ENCODE results near the gene SHC4.
"Not testable (repeated sequence)": the region's sequence is repeated elsewhere in the genome, so short reads cannot be mapped to it uniquely, and the experiment has no call there.

The SHC4 gene

GRCh38 chr15:48790466-48791115, 173.1 kb downstream of the SHC4 start:
- DNase-seq = not testable (repeated sequence)

- DNase-seq = no peak
These were observed 178.0 kb downstream of the SHC4 start for GRCh38 chr15:48785712-48786111.

- DNase-seq = no peak
These were observed 178.5 kb downstream of the SHC4 start for GRCh38 chr15:48785195-48785594.

- no peak for DNase-seq
These were observed 179.0 kb downstream of the SHC4 start for GRCh38 chr15:48784756-48785155.

- no peak for DNase-seq
These were observed 180.8 kb downstream of the SHC4 start for GRCh38 chr15:48782911-48783310.

GRCh38 chr15:48781481-48782081, 182.1 kb downstream of the SHC4 start:
- no peak for DNase-seq

- DNase-seq = no peak
These were observed 182.7 kb downstream of the SHC4 start for GRCh38 chr15:48781017-48781416.

GRCh38 chr15:48778331-48778730, 185.4 kb downstream of the SHC4 start:
- DNase-seq = no peak

GRCh38 chr15:48777645-48778330, 185.9 kb downstream of the SHC4 start:
- DNase-seq = no peak

GRCh38 chr15:48775546-48775945, 188.2 kb downstream of the SHC4 start:
- no peak for DNase-seq

GRCh38 chr15:48774484-48774883, 189.2 kb downstream of the SHC4 start:
- peak; percentile 50 for DNase-seq

Data from activated CD4-positive, alpha-beta T cell treated with anti-CD3 and anti-CD28 coated beads, Interleukin-10, Interleukin-2, amounts not matched to agents 100 ng/mL and 50 ng/mL, durations not matched to agents 16 hours and 8 hours (primary cell).